HG03575 (cell line): Measurements from ENCODE around the gene ATP5PD.
"Not testable (repeated sequence)": the region's sequence is repeated elsewhere in the genome, so short reads cannot be mapped to it uniquely, and the experiment has no call there.

ENCODE experiments used
- ATAC-seq: cut with Tn5 transposase; IDR thresholded peaks from one replicate; pipeline ENCODE4 v1.9.1; 2021; ENCODE audit not compliant: unreplicated experiment, insufficient number of reproducible peaks, low FRiP score; ENCODE audit errors: extremely low read depth

The ATP5PD gene

DNA sequence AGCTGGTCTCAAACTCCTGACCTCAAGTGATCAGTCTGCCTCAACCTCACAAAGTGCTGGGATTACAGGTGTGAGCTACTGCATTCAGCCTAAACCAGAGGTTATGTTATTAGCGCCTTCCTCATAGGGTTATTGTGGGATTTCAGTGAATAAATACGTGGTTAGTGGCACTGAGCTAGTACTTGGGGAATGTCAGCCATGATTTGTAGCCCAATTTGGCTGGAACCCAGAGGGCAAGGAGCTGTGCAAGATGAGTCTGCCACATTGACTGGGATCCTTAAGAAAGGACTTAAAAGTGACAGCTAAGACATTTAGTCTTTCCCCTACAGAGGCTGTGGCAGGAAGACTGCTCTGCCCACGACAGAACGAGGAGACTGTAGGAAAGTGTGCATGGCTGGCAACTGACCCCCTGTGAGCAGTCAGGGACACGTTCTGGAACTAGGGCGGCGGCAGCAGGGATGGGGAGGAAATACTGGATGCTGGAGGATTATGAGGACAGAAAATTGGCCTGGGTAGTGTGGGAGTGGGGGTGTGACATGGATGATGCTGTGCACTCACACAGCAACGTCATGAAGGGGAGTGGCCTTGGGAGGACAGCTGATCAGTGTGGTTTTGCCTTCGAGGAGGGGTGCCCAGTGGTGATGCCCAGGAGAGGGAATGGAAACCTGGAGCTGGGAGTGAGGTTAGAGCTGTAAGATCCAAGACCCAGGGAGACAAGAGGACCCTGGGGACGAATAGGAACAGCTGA lies 14.6 kb downstream of the ATP5PD start:
- ATAC-seq, result no peak

DNA sequence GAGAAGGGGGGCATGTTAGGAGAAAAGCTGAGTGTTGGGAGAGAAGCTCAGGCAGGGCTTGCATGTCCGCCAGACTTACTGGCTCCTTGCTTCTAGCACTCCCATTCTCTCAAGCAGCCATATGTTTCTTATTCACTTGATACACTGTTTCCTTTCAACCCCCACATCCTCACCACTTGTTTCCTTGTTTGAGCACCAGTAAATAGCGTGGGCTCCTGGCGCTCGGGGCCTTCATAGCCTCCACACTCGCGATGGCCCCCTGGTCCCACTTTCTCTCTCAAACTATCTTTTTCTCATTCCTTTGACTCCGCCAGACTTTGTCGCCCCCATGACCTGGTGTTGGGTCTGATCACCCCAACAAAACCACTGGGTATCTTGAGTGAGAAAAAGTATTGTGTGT lies 16.6 kb downstream of the ATP5PD start:
- no peak for ATAC-seq

DNA sequence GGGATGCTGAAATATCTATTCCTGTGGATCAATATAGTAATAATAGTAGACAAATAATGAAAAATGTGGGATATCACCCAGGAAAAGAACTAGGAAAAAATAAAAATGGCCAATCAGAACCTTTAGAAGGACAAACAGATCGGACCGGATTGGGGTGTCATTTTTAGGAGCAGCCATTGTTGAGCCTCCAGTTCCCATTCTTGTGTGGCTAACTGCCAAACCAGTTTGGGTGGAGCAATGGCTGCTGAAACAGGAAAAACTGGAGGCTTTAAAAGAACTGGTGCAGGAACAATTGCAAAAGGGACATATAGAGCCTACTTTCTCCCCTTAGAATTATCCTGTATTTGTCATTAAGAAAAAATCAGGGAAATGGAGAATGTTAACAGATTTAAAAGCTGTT lies 20.1 kb downstream of the ATP5PD start:
- ATAC-seq, result not testable (repeated sequence)

DNA sequence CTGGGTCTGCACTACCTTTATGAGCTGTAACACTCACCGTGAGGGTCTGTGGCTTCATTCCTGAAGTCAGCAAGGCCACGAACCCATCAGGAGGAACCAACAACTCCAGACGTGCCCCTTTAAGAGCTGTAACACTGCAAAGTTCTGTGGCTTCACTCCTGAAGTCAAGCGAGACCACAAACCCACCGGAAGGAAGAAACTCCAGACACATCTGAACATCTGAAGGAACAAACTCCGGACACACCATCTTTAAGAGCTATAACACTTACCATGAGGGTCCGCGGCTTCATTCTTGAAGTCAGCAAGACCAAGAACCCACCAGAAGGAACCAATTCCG lies 21.4 kb downstream of the ATP5PD start:
- not testable (repeated sequence) for ATAC-seq

DNA sequence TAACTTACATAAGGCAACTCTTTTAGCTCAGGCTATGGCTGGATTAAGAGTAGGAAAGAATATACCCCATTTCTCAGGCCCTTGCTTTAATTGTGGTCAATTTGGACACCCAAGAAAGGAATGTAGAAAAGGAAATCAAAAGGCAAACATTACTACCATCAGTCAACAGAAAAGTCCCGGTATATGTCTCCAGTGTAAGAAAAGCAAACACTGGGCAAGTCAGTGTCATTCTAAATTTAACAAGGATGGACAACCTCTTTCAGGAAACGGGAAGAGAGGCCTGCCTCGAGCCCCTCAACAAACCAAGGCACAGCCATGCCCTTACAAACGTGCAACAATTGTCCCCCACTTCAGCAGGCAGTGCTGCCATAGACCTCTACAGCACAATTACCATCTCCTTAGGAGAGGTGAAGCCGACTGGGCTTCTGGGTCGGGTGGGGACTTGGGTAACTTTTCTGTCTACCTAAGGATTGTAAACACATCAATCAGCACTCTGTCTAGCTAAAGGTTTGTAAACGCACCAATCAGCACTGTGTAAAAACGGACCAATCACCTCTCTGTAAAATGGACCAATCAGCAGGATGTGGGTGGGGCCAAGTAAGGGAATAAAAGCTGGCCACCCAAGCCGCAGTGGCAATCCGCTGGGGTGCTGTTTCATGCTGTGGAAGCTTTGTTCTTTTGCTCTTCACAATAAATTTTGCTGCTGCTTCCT lies 21.9 kb downstream of the ATP5PD start:
- ATAC-seq, result no peak

DNA sequence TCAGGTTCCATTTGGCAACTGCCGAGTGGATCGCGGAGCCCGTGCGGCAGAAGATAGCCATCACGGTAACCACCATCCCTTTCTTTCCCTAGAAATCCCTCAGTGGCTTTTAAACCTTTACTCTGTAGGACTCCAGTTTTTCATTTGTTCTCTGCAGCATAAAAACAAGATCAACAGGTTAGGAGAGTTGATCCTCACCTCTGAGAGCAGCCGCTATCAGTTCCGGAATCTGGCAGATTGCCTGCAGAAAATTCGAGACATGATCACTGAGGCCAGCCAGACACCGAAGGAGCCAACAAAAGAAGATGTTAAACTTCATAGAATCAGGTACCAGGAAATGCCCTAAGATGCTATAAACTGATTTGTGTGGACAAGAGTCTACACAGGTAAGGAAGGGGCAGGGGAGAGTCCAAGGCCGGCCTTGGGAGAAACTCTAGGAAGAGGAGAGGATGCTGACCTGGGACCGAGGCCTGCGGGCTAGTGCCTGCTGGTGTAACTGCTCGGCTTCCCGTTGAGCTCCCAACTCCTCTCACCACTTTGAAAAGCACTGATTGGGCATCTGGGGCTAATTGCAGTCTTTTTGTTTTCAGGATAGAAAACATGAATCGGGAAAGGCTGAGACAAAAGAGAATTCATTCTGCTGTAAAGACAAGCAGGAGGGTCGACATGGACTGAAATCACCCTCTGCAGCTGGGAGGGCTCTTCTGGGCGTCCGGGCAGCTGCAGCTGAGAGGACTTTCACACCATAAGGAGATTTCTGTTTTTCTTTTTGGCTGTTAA lies 26.2 kb downstream of the ATP5PD start:
- no peak for ATAC-seq

DNA sequence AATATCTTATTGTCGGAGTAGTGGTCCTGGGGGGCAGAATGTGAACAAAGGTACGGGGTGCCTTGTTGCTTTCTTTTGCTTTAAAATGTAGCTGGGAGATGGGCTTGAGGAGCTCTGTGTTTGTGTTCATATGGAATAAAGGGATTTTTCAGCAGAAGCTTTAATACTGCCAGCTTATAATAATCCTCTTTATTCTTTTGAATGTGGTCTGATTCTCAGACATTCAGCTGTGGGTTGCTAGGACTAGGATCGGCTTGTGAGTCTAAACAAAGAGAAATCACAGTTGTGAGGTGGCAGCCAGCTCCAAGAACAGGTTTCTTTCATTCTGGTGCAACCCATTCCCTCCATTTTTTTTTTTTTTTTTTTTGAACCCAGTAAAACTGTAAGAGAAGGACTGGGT lies 27.1 kb downstream of the ATP5PD start:
- ATAC-seq, result no peak

DNA sequence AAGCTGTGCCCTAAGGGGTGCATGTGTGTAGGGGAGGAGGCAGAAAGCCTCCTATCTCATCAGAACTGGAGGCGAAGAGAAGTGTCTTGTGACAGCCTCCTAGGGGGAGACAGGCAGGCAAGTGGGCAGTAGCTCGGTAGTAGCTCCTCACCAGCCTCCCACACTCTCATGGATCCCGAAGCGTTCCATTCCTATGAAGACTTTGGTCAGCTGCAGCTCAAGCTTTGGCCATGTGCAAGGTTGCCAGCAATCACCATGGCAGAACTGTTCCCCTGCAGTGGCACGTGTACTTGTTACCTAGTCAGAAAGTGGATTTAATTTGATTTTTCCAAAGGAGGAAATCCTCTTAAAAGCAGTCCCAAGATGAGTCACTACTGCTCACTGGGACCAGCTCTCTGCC lies 27.6 kb downstream of the ATP5PD start:
- no peak for ATAC-seq

DNA sequence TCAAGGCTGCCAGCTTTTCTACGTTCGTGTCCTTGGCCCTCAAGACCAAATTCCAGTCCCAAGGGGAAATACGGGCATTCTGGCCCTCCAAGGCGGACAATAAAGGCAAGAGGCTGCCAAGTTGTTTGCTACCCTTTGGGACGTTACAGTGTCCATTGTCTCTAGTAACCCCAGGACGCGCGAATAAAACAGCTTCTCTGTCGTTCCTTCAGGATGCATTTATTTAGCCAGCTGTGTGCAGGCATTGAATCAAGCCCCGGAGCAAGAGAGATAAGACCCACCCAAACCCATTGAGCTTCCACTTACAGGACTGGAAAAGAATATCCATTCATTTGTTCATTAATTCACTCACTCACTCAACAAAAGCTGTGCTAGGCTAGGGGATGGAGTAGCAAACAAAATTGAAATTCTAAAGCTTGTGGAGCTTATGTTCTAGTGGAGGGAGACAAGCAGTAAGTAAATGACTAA lies 33.6 kb downstream of the ATP5PD start:
- no peak for ATAC-seq

DNA sequence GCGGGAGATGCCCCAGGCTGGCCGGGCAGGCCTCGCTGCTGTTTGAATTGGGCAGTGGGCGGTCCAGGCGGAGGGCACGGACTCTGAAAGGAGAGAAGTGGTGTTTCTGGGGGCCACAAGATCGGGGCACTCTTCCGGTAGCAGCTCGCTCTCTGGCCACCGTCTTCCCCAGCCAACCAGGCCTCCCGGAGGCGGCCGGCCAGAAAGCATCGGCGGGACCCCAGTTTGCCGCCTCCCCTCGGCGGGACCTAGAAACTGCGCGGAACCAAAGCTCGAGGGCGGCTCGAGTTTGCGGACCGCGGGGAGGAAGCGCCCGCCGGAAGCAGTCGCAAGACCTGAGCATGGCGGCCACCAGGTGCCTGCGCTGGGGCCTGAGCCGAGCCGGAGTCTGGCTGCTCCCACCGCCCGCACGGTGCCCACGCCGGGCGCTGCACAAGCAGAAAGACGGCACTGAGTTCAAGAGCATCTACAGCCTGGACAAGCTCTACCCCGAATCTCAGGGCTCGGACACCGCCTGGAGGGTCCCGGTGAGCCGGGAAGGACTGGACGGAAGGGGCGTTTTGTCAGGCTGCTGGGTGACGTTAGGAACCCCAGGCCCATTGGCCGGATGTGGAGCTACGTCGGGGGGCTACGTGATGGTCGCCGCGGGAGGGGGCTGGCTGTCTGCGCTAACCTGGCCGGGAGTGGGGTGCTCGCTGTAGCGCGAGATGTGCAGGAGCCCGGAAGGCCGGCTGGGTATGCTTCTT lies 34.2 kb downstream of the ATP5PD start, which contains the start of gene MRPL58:
TSS of gene MRPL58 (plus strand) at position 325 of the 746 bp plus-strand sequence. CDS start at position 342, 17 bp downstream.
- ATAC-seq, result peak; percentile 54

DNA sequence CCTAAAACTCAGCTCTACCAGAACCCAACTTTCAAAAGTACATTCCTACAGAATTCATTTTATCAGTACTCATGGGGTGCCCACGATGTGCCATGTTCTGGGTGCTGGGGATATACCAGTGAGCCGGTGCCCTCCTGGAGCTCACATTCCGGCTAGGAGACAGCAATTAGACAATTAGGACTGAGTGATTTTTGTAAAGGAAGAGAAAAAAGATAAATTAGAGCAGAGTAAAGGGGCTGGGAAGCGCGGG lies 34.7 kb downstream of the ATP5PD start:
- ATAC-seq, result no peak

DNA sequence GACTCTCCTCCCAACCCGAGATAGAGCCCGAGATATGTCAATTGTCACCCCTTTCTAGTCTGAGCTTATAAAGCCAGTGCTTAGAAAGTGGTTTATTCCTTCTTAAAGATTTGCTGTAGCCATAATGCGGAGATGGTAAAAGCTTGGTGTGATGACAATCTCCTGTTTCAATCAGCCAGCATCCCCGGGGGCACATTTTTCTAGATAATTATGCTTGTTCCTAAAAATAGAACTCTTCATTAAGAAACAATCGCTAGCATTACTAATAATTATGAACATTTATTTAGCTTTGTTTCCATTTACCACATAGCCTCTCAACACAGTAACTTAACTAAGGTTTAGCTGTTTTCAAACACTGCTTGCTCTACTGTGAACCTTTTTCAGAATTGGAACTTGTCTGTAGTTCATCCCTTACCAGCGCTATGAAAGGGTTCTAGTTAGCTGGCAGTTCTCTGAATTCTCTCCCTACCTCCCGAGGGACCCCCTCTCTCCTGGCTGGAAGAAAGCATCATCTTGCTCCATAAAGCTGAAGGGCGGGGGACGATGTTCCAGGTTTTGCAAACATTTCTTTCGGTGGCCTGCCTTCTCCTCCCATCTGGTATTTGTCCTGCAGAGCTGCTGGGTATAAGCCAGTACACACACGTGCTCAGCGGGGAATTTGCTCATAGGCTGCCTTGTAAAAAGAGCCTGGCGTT lies 35.2 kb downstream of the ATP5PD start:
- ATAC-seq, result no peak

DNA sequence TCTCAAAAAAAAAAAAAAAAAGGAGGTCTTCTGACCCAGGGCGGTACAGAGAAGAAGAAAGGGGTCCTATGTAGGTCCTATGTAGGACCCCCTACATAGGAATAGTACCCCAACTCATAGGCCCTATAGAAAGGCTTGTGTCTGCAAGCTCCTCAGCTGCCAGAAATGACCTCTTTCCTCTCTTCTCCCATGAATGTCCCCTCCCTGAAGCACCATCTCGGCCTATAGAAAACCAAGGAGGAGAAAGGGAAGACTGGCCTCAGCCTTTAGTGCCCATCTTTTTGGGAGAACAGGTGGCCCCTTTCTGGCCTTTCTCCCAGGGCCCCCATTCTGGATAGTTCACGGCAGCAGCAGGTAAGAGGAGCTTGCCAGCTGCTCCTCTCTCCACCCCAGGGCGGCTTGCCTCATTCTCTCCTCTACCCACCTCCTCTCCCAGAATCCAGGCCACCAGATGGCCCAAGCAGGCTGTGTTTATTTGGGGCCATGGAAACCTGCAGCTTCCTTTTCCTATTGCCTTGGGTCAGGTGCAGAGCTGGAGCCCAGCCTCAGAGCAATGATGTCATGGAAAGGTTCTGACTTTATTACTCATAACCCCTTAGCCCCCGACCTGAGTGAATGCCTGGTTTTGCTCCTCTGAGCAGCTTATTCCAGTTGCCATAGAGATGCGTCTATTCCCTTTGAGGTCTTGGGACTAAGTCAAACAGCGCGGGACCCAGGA lies 35.9 kb downstream of the ATP5PD start:
- ATAC-seq, result no peak

DNA sequence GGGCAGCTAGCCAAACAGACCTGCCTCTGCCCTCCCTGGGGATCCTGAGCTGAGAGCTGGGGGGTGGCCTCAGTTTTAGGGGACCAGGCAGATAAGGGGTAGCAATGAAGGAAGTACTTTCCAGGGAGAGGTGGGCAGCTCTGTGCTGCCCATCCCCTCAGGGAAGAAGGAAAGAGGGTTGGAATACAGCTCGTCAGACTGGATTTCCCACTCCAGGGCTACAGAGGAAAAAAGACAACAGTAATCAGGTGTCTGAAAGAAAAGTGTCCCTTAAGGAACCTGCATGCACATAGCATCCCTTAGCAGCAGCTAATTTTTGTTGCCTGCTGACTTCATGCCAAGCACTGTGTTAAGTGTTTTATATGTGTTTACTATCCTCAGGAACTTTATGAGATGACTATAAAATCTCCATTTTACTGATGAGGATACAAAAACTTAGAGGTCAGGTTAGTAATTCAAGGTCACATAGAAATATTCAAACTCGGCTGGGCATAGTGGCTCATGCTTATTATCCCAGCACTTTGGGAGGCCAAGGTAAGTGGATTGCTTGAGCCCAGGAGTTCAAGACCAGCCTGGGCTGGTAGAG lies 37.5 kb downstream of the ATP5PD start:
- no peak for ATAC-seq

DNA sequence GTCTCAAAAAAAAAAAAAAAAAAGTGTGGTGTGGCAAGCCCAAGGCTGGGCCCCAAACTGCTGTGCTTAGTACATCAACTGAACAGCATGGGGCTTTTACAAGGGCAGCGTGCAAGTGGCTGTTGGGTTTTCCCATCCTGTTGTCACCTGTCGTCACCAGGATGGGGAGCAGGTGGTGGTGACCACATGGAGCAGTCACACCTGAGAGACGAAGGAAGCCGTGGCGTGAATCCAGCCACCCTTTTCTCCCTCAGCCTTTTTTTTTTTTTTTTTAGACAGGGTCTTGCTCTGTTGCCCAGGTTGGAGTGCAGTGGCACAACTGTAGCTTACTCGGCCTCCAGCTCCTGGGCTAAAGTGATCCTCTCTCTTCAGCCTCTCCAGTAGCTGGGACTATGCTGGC lies 38.4 kb downstream of the ATP5PD start:
- ATAC-seq, result no peak

DNA sequence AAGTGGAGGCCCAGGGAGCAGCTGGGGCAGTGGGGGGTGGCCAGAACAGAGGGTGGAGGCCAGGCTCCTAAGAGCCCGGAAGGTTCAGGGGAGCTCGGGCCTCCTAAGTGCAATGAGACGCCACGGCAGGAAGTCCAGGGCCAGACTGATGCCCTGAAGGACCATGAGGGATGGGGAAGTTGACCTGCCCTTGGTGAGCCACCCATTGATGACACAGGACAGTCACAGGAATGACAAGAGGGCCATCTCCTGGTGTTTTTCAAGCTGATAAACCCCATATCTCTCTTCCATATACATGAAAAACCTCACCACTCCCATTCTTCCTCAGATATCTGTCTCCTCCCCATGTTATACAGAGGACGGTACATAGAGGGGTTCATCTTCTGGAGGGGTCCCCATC lies 40.1 kb downstream of the ATP5PD start:
- no peak for ATAC-seq

DNA sequence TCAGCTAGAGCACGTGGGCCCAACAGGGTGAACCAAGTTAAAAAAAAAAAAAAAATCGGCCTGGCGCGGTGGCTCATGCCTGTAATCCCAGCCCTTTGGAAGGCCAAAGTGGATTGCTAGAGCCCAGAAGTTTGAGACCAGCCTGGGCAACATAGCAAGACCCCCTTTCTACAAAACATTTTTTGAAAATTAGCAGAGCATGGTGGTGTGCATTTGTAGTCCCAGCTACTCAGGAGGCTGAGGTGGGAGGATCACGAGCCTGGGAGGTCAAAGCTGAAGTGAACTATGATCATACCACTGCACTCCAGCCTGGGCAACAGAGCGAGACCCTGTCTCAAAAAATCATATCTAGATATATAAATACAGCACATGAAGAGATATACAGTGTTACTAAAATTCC lies 40.7 kb downstream of the ATP5PD start:
- ATAC-seq, result not testable (repeated sequence)

DNA sequence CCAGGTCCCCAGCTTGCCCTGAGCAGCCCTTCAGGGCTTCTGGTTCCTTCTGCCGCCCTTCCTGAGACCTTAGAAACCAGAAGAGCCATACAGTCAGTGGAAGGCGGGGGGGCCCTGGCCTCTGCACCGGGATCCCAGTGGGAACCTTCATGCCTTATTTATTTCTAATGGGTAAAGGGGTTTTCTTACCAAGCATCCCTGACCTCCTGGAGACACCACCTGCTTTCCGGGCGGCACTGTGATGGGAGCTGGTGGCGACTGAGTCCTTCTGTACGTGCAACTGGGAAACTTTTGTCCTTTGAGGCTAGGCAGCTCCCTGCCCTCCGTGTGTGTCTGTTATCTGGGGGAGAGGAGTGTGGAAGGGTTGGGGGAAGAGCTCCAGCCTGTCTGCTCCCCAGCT lies 41.5 kb downstream of the ATP5PD start:
- no peak for ATAC-seq
